GM19023 (cell line): ENCODE results near the gene ATOX1.
"Not testable (repeated sequence)": the region's sequence is repeated elsewhere in the genome, so short reads cannot be mapped to it uniquely, and the experiment has no call there.

ENCODE experiments used
- ATAC-seq: cut with Tn5 transposase; IDR thresholded peaks from one replicate; pipeline ENCODE4 v1.9.1; 2021; ENCODE audit warnings: mild to moderate bottlenecking, moderate library complexity; ENCODE audit not compliant: unreplicated experiment

Gene ATOX1

GRCh38 chr5:151734064-151734408 is 24.4 kb downstream of the ATOX1 start:
- no peak for ATAC-seq

GRCh38 chr5:151733358-151734063 is 24.9 kb downstream of the ATOX1 start:
- no peak for ATAC-seq

- ATAC-seq: no peak
Measured at GRCh38 chr5:151730381-151730780, 28.1 kb downstream of the ATOX1 start.

- ATAC-seq: not testable (repeated sequence)
Measured at GRCh38 chr5:151729597-151729996, 28.8 kb downstream of the ATOX1 start.

GRCh38 chr5:151724360-151724759 is 34.1 kb downstream of the ATOX1 start:
- no peak for ATAC-seq

- no peak for ATAC-seq
Measured at GRCh38 chr5:151722546-151722945, 35.9 kb downstream of the ATOX1 start.

GRCh38 chr5:151721812-151722391 is 36.5 kb downstream of the ATOX1 start:
- no peak for ATAC-seq

- peak; percentile 85 for ATAC-seq
Measured at GRCh38 chr5:151721087-151721646, 37.3 kb downstream of the ATOX1 start.

GRCh38 chr5:151720215-151720614 is 38.2 kb downstream of the ATOX1 start:
- ATAC-seq: no peak

GRCh38 chr5:151719228-151720000 is 39.0 kb downstream of the ATOX1 start:
- ATAC-seq: no peak

- no peak for ATAC-seq
Measured at GRCh38 chr5:151718646-151719045, 39.8 kb downstream of the ATOX1 start.

- no peak for ATAC-seq
Measured at GRCh38 chr5:151718153-151718552, 40.3 kb downstream of the ATOX1 start.

GRCh38 chr5:151717416-151717815 is 41.0 kb downstream of the ATOX1 start:
- no peak for ATAC-seq

GRCh38 chr5:151709109-151709735 is 49.2 kb downstream of the ATOX1 start:
- no peak for ATAC-seq

- ATAC-seq: no peak
Measured at GRCh38 chr5:151708126-151708525, 50.3 kb downstream of the ATOX1 start.

- no peak for ATAC-seq
Measured at GRCh38 chr5:151707567-151707966, 50.9 kb downstream of the ATOX1 start.

GRCh38 chr5:151706906-151707305 is 51.5 kb downstream of the ATOX1 start:
- no peak for ATAC-seq

GRCh38 chr5:151703780-151704179 is 54.7 kb downstream of the ATOX1 start:
- ATAC-seq: no peak

GRCh38 chr5:151703227-151703626 is 55.2 kb downstream of the ATOX1 start:
- peak; percentile 85 for ATAC-seq

- peak; percentile 51 for ATAC-seq
Measured at GRCh38 chr5:151700820-151701219, 57.6 kb downstream of the ATOX1 start.

- ATAC-seq: no peak
Measured at GRCh38 chr5:151700296-151700695, 58.1 kb downstream of the ATOX1 start.
